Thoracic aorta (tissue), 2 donors: Measurements from ENCODE around the gene METTL27. TPM values are rescaled to one million over a fixed set of nuclear protein-coding genes. Genes with fewer than 3 reads are reported as not detected.
"Not testable (repeated sequence)": the region's sequence is repeated elsewhere in the genome, so short reads cannot be mapped to it uniquely, and the experiment has no call there.

Source experiments
- ATAC-seq: fragments of 150-250 bp; one replicate; pipeline ENCODE4 v1.8.0; 2017; ENCODE audit warnings: low read depth; ENCODE audit not compliant: insufficient number of reproducible peaks, low FRiP score
- DNase-seq: peaks from one replicate; pipeline ENCODE4 v3.0.0-alpha.2; 2020; ENCODE audit warnings: low spot score
- H3K27ac ChIP-seq, 2 donors: fragments of 200-600 bp; sonication (generic); 1 replicate in 1 of 2; 2 replicates in 1 of 2; pipeline ENCODE4 v1.5.1; 2016; ENCODE audit warnings: mild to moderate bottlenecking in 2 of 2, moderate library complexity in 2 of 2
- H3K27me3 ChIP-seq: fragments of 200-600 bp; sonication (generic); replicated peaks from 2 replicates; pipeline ENCODE4 v1.6.0; 2016; ENCODE audit warnings: mild to moderate bottlenecking; ENCODE audit not compliant: insufficient read depth
- H3K36me3 ChIP-seq: fragments of 200-600 bp; sonication (generic); one replicate; pipeline ENCODE4 v1.5.1; 2016
- H3K4me1 ChIP-seq, 2 donors: fragments of 200-600 bp; sonication (generic); 1 replicate in 1 of 2; 2 replicates in 1 of 2; pipeline versions ENCODE4 v1.5.1 to v1.6.0; 2016; ENCODE audit warnings: low read depth in 2 of 2, mild to moderate bottlenecking in 1 of 2; ENCODE audit not compliant: control insufficient read depth in 1 of 2
- H3K4me3 ChIP-seq: fragments of 200-600 bp; sonication (generic); 2 replicates; pipeline ENCODE4 v1.5.1; 2016; ENCODE audit warnings: mild to moderate bottlenecking
- H3K9me3 ChIP-seq: fragments of 200-600 bp; sonication (generic); 2 replicates; pipeline ENCODE4 v1.5.1; 2016
- total RNA-seq, 2 donors: library from RNA; depleted of rRNA; stranded (reverse); fragments of >200 nt; gene quantifications; one replicate each; pipeline versions ENCODE4 v1.1.0 to v1.2.3, GENCODE V29; 2016
- TF ChIP-seq, protein P1 (sequence below): fragments of 200-600 bp; sonication (generic); IDR thresholded peaks from one replicate; pipeline ENCODE4 v1.5.1; 2019; ENCODE audit warnings: antibody characterized with exemption

METTL27 gene
- total RNA-seq, 2 donors from 2014 or later: 1.2 TPM; not detected in 1

DNA sequence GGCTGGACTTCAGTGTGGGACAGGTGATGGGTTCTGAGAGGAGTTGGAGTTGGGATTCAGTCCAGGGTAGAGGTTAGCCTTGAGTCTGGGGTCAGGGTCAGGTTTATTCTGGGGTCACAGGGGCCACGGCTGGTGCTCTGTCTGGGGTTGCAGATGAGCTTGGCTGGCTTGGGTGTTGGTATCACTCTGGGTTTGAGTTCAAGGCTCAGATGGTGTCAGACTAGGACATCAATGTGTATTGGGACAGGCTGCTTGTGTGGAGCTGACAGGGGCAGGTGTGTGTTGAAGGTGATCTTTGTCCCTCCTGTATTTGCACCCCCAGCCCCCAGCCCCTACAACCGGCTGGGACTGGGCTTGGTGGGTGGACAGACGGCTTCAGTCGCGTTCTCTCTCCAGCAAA lies 45.4 kb upstream of the METTL27 start:
- Histone ChIP-seq H3K27me3 (no peaks in the 10 kb centered on the region), H3K9me3 (no peaks in the 10 kb centered on the region), H3K27ac (peak overlapping the region; percentile 62 to 83), H3K4me1 (peaks cover 26 to 63% of the 10 kb centered on the region in 2 donors), H3K4me3 (no peak overlapping the region), H3K36me3 (no peaks in the 10 kb centered on the region)
- ATAC-seq (no peak), DNase-seq (no peak)
- TF ChIP-seq, protein P1, sequence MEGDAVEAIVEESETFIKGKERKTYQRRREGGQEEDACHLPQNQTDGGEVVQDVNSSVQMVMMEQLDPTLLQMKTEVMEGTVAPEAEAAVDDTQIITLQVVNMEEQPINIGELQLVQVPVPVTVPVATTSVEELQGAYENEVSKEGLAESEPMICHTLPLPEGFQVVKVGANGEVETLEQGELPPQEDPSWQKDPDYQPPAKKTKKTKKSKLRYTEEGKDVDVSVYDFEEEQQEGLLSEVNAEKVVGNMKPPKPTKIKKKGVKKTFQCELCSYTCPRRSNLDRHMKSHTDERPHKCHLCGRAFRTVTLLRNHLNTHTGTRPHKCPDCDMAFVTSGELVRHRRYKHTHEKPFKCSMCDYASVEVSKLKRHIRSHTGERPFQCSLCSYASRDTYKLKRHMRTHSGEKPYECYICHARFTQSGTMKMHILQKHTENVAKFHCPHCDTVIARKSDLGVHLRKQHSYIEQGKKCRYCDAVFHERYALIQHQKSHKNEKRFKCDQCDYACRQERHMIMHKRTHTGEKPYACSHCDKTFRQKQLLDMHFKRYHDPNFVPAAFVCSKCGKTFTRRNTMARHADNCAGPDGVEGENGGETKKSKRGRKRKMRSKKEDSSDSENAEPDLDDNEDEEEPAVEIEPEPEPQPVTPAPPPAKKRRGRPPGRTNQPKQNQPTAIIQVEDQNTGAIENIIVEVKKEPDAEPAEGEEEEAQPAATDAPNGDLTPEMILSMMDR: no peak

- TF ChIP-seq, protein P1: no peak
- DNase-seq: no peak
Observed at GRCh38 chr7:73885975-73886798, 43.9 kb upstream of the METTL27 start.

GRCh38 chr7:73885433-73885974 lies 43.2 kb upstream of the METTL27 start:
- Histone ChIP-seq H3K36me3 (no peaks in the 10 kb centered on the region), H3K9me3 (no peaks in the 10 kb centered on the region), H3K4me3 (no peak overlapping the region), H3K27ac (peak overlapping the region; percentile 62 to 83), H3K4me1 (peaks cover 35 to 58% of the 10 kb centered on the region in 2 donors), H3K27me3 (no peaks in the 10 kb centered on the region)
- TF ChIP-seq, protein P1: no peak
- DNase-seq: no peak
- no peak for ATAC-seq

More at GRCh38 chr7:73885975-73886798, 43.9 kb upstream of the METTL27 start:
- H3K4me1 ChIP-seq: peaks cover 29 to 56% of the 10 kb centered on the region in 2 donors
- H3K27ac ChIP-seq: peak overlapping the region; percentile 62 to 83
- no peaks in the 10 kb centered on the region for H3K27me3 ChIP-seq
- no peaks in the 10 kb centered on the region for H3K9me3 ChIP-seq
- peak; percentile 46 for ATAC-seq
- H3K36me3 ChIP-seq: no peaks in the 10 kb centered on the region
- H3K4me3 ChIP-seq: peak overlapping the region; percentile 7

- not testable (repeated sequence) for H3K4me3 ChIP-seq, ATAC-seq, H3K9me3 ChIP-seq, H3K36me3 ChIP-seq, H3K27me3 ChIP-seq, DNase-seq
- H3K4me1 ChIP-seq: peaks cover 41 to 58% of the 10 kb centered on the region in 2 donors
- peak overlapping the region; percentile 62 to 83 for H3K27ac ChIP-seq
Observed at GRCh38 chr7:73884867-73885422, 42.6 kb upstream of the METTL27 start.

GRCh38 chr7:73882047-73882402 lies 39.7 kb upstream of the METTL27 start:
- Histone ChIP-seq H3K27ac (peak overlapping the region; percentile 89 to 92), H3K27me3 (no peaks in the 10 kb centered on the region), H3K4me1 (peaks cover 46 to 70% of the 10 kb centered on the region in 2 donors), H3K4me3 (no peak overlapping the region), H3K36me3 (no peaks in the 10 kb centered on the region), H3K9me3 (no peaks in the 10 kb centered on the region)
- TF ChIP-seq, protein P1: no peak
- DNase-seq: no peak
- no peak for ATAC-seq
